AG04449 (cell line): ENCODE results near the gene NBEA.

ENCODE experiments used
- CTCF ChIA-PET: fragments of 350-600 bp; formaldehyde crosslinking; extraction: SDS; loops from one replicate; lab custom pipeline; 2021; ENCODE audit warnings: antibody characterized with exemption; lab: Yijun Ruan, JAX
- POLR2A ChIA-PET: fragments of 400-600, 350-600 bp; formaldehyde crosslinking; extraction: SDS; loops from one replicate; lab custom pipeline; 2020; ENCODE audit warnings: antibody characterized with exemption, inconsistent platforms; lab: Yijun Ruan, JAX
- DNase-seq: peaks from one replicate; pipeline ENCODE4 v3.0.0-alpha.2; 2010; ENCODE audit warnings: low read depth, low spot score
- H3K4me3 ChIP-seq: 2 replicates; pipeline ENCODE4 v1.5.1; 2011; ENCODE audit warnings: low read depth, mild to moderate bottlenecking, control low read depth, low read length
- CTCF ChIP-seq: IDR thresholded peaks from one replicate; pipeline ENCODE4 v1.5.1; 2011; ENCODE audit warnings: mild to moderate bottlenecking, moderate library complexity, low read length, control low read depth, inconsistent platforms; ENCODE audit not compliant: insufficient read depth; ENCODE audit errors: missing control alignments

Gene NBEA

GRCh38 chr13:34933786-34934185 is 8.3 kb upstream of the NBEA start:
- TF ChIP-seq CTCF = no peak
- ChIA-PET POLR2A (no interaction called here), CTCF (no interaction called here)
- DNase-seq = no peak
- no peak overlapping the region for H3K4me3 ChIP-seq

GRCh38 chr13:34935841-34936240 is 6.2 kb upstream of the NBEA start:
- no peak for TF ChIP-seq CTCF
- ChIA-PET CTCF (no interaction called here), POLR2A (no interaction called here)
- DNase-seq = no peak
- H3K4me3 ChIP-seq = no peak overlapping the region

GRCh38 chr13:34939771-34940170 is 2.3 kb upstream of the NBEA start:
- POLR2A ChIA-PET = no interaction called here
- CTCF ChIA-PET = no interaction called here
- H3K4me3 ChIP-seq = no peak overlapping the region
- TF ChIP-seq CTCF = no peak
- no peak for DNase-seq

- no peak for TF ChIP-seq CTCF
- H3K4me3 ChIP-seq = peak overlapping the region; percentile 79
- ChIA-PET CTCF (no interaction called here), POLR2A (no interaction called here)
- DNase-seq = no peak
These were observed 635 bp upstream of the NBEA start for GRCh38 chr13:34941436-34941834.

GRCh38 chr13:34942732-34943435 is 814 bp downstream of the NBEA start:
- no peak for DNase-seq
- CTCF ChIA-PET = no interaction called here
- peak overlapping the region; percentile 79 for H3K4me3 ChIP-seq
- no peak for TF ChIP-seq CTCF
- POLR2A ChIA-PET = no interaction called here

GRCh38 chr13:34943436-34944273 is 1.6 kb downstream of the NBEA start:
- ChIA-PET CTCF (no interaction called here), POLR2A (no interaction called here)
- no peak for TF ChIP-seq CTCF
- DNase-seq = no peak
- peak overlapping the region; percentile 79 for H3K4me3 ChIP-seq
